Activated naive CD8-positive, alpha-beta T cell treated with anti-CD3 and anti-CD28 coated beads, Interleukin-2, amount 50 U/mL, for 16 hours (primary cell): ENCODE data around the gene MALRD1.

ENCODE experiments used
- DNase-seq: peaks from one replicate; pipeline ENCODE4 v3.0.0-alpha.2; 2020; ENCODE audit warnings: low read depth, low spot score

The MALRD1 gene

GRCh38 chr10:19570991-19571390, 522.4 kb downstream of the MALRD1 start:
- DNase-seq: no peak

- no peak for DNase-seq
These were observed 523.5 kb downstream of the MALRD1 start for GRCh38 chr10:19572056-19572455.

GRCh38 chr10:19576576-19576975, 528.0 kb downstream of the MALRD1 start:
- no peak for DNase-seq

- no peak for DNase-seq
These were observed 528.8 kb downstream of the MALRD1 start for GRCh38 chr10:19577381-19577780.

- DNase-seq: no peak
These were observed 529.2 kb downstream of the MALRD1 start for GRCh38 chr10:19577807-19578206.

- no peak for DNase-seq
These were observed 530.0 kb downstream of the MALRD1 start for GRCh38 chr10:19578571-19578970.

- DNase-seq: no peak
These were observed 531.4 kb downstream of the MALRD1 start for GRCh38 chr10:19579761-19580545.

- DNase-seq: no peak
These were observed 532.1 kb downstream of the MALRD1 start for GRCh38 chr10:19580691-19581090.

GRCh38 chr10:19588608-19589007, 540.0 kb downstream of the MALRD1 start:
- no peak for DNase-seq

GRCh38 chr10:19592276-19592675, 543.7 kb downstream of the MALRD1 start:
- no peak for DNase-seq

GRCh38 chr10:19595212-19595845, 546.7 kb downstream of the MALRD1 start:
- no peak for DNase-seq

GRCh38 chr10:19605806-19606205, 557.2 kb downstream of the MALRD1 start:
- no peak for DNase-seq

GRCh38 chr10:19606968-19607367, 558.4 kb downstream of the MALRD1 start:
- DNase-seq: no peak

- DNase-seq: no peak
These were observed 563.2 kb downstream of the MALRD1 start for GRCh38 chr10:19611775-19612174.

GRCh38 chr10:19616966-19617365, 568.4 kb downstream of the MALRD1 start:
- no peak for DNase-seq

- DNase-seq: no peak
These were observed 572.2 kb downstream of the MALRD1 start for GRCh38 chr10:19620811-19621210.

GRCh38 chr10:19623321-19623720, 574.7 kb downstream of the MALRD1 start:
- DNase-seq: no peak

- DNase-seq: no peak
These were observed 577.6 kb downstream of the MALRD1 start for GRCh38 chr10:19626156-19626555.

- no peak for DNase-seq
These were observed 580.4 kb downstream of the MALRD1 start for GRCh38 chr10:19628767-19629560.

- DNase-seq: no peak
These were observed 581.0 kb downstream of the MALRD1 start for GRCh38 chr10:19629567-19629966.

GRCh38 chr10:19634163-19634562, 585.6 kb downstream of the MALRD1 start:
- no peak for DNase-seq

- DNase-seq: no peak
These were observed 589.7 kb downstream of the MALRD1 start for GRCh38 chr10:19638182-19638895.
